ENCODE data around the gene GMEB2. TPM values are rescaled to one million over a fixed set of nuclear protein-coding genes. Genes with fewer than 3 reads are reported as not detected.

The GMEB2 gene
- total RNA-seq, 2 experiments from 2014 or later: 13.8 to 14.6 TPM

DNA sequence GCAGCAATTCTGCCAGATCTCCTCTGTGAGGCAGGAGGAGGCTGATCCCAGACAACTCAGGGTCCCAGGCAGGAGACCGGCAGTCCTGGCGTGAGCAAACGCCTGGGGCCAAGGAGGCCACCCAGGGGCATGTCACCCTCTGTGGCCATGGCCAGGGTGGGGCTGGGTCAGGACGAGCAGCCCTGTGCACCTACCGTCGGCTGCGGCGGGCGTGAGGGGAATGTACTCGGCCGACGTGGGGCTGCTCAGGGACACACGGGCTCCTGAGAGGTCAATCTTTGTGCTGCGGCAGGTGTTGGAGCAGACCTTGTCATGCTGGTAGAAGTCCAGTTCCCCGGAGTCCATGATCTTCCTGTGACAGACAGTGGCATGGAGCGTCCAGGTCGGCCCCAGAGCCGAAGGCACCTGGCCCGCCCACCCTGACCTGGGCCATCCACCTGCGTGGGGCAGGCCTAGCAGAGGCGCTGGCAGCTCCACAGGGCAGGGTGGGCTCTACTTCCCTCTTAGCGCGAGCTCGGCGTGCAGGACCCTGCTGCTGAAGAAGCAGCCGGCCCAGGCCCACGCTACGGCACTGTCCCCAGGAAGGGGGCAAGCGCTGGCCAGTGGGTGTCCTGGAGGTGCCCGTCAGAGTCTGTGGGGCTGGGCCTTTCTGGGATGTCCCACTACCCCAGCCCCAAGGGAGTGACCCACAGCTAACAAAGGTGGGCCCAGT, 31.3 kb downstream of the GMEB2 start:
- Mint-ChIP-seq H3K4me3 (no peak overlapping the region), H3K27ac (no peak overlapping the region), H3K36me3 (peaks cover 12% of the 10 kb centered on the region), H3K9me3 (no peaks in the 10 kb centered on the region), H3K27me3 (no peaks in the 10 kb centered on the region), H3K4me1 (no peaks in the 10 kb centered on the region)
- no peak for DNase-seq

DNA sequence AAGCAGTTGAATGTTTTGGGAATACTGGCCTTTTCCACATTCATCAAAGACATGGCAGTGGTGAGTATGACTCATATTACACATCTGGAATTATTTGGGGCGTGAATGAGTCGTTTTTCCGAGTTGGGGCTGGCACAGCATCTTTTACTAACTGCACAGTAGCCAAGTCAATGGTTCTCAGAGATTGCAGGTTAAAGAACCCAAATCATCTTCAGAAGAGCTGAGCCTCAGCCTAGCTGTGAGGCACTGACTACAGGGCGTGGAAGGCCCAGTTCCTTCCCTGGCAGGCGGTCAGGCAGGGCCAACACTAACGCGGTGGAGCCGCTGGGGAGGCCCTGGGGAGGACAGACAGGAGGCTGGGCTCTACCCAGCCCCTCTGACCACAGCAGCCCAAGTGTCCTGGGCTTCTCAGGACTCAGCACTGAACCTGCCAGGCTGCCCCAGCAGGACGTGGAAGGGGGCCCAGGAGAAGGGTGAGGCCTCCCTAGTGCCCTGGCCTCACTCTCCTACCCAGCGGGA, 32.8 kb downstream of the GMEB2 start:
- Mint-ChIP-seq H3K9me3 (no peaks in the 10 kb centered on the region), H3K4me3 (no peak overlapping the region), H3K4me1 (no peaks in the 10 kb centered on the region), H3K36me3 (peaks cover 8% of the 10 kb centered on the region), H3K27me3 (no peaks in the 10 kb centered on the region), H3K27ac (no peak overlapping the region)
- no peak for DNase-seq

GRCh38 chr20:63592661-63593060, 34.2 kb downstream of the GMEB2 start:
- DNase-seq: no peak
- Mint-ChIP-seq H3K4me1 (peaks cover 6% of the 10 kb centered on the region), H3K9me3 (no peaks in the 10 kb centered on the region), H3K27me3 (no peaks in the 10 kb centered on the region), H3K4me3 (no peak overlapping the region), H3K27ac (no peak overlapping the region), H3K36me3 (peaks cover 10% of the 10 kb centered on the region)

DNA sequence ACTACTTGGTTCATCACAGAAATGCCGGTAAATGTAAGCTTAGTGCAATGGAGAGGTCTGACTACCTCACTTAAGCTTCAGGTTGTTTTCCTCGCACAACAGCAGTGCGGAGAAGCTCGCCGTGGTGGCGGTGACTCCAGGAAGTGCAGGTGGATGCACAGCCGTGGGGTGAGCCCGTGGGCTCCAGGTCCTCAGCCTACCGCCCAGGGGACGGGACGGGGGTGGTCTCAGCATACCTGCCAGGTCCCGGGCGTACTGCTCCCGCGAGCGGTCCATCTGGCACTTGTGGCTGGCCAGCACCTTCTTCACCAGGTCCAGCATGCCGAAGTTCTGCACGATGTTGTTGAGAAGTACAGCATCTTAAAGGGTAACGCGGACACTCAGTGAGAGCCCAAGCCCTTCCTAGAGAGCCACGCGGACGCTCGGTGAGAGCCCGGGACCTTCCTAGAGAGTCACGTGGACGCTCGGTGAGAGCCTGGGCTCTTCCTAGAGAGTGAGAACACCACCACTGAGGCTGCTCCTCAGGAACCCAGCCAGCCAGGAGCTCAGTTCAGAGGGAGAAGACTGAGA, 35.0 kb downstream of the GMEB2 start:
- peaks cover 8% of the 10 kb centered on the region for H3K4me1 Mint-ChIP-seq
- peaks cover 10% of the 10 kb centered on the region for H3K36me3 Mint-ChIP-seq
- H3K4me3 Mint-ChIP-seq: no peak overlapping the region
- no peak overlapping the region for H3K27ac Mint-ChIP-seq
- H3K27me3 Mint-ChIP-seq: no peaks in the 10 kb centered on the region
- H3K9me3 Mint-ChIP-seq: no peaks in the 10 kb centered on the region
- no peak for DNase-seq

GRCh38 chr20:63591147-63591533, 35.8 kb downstream of the GMEB2 start:
- H3K36me3 Mint-ChIP-seq: peaks cover 10% of the 10 kb centered on the region
- no peak for DNase-seq
- H3K9me3 Mint-ChIP-seq: no peaks in the 10 kb centered on the region
- no peak overlapping the region for H3K4me3 Mint-ChIP-seq
- no peaks in the 10 kb centered on the region for H3K27me3 Mint-ChIP-seq
- H3K27ac Mint-ChIP-seq: no peak overlapping the region
- H3K4me1 Mint-ChIP-seq: peaks cover 8% of the 10 kb centered on the region

GRCh38 chr20:63590218-63591146, 36.4 kb downstream of the GMEB2 start:
- Mint-ChIP-seq H3K36me3 (peaks cover 10% of the 10 kb centered on the region), H3K27ac (no peak overlapping the region), H3K4me1 (peaks cover 8% of the 10 kb centered on the region), H3K27me3 (no peaks in the 10 kb centered on the region), H3K9me3 (no peaks in the 10 kb centered on the region), H3K4me3 (no peak overlapping the region)
- DNase-seq: no peak

GRCh38 chr20:63589261-63590217, 37.4 kb downstream of the GMEB2 start:
- H3K4me1 Mint-ChIP-seq: peaks cover 8% of the 10 kb centered on the region
- H3K4me3 Mint-ChIP-seq: no peak overlapping the region
- no peak overlapping the region for H3K27ac Mint-ChIP-seq
- no peaks in the 10 kb centered on the region for H3K27me3 Mint-ChIP-seq
- H3K36me3 Mint-ChIP-seq: peaks cover 10% of the 10 kb centered on the region
- H3K9me3 Mint-ChIP-seq: no peaks in the 10 kb centered on the region
- no peak for DNase-seq

GRCh38 chr20:63588641-63589041, 38.3 kb downstream of the GMEB2 start:
- Mint-ChIP-seq H3K4me3 (no peak overlapping the region), H3K36me3 (peaks cover 10% of the 10 kb centered on the region), H3K4me1 (peaks cover 8% of the 10 kb centered on the region), H3K27me3 (no peaks in the 10 kb centered on the region), H3K9me3 (no peaks in the 10 kb centered on the region), H3K27ac (no peak overlapping the region)
- no peak for DNase-seq

- no peaks in the 10 kb centered on the region for H3K9me3 Mint-ChIP-seq
- H3K27me3 Mint-ChIP-seq: no peaks in the 10 kb centered on the region
- H3K4me3 Mint-ChIP-seq: no peak overlapping the region
- peaks cover 8% of the 10 kb centered on the region for H3K4me1 Mint-ChIP-seq
- no peak overlapping the region for H3K27ac Mint-ChIP-seq
- H3K36me3 Mint-ChIP-seq: peaks cover 5% of the 10 kb centered on the region
- no peak for DNase-seq
Measured at GRCh38 chr20:63587776-63588591, 38.9 kb downstream of the GMEB2 start.

GRCh38 chr20:63587256-63587655, 39.6 kb downstream of the GMEB2 start:
- Mint-ChIP-seq H3K4me3 (no peak overlapping the region), H3K27ac (no peak overlapping the region), H3K36me3 (peaks cover 4% of the 10 kb centered on the region), H3K27me3 (no peaks in the 10 kb centered on the region), H3K9me3 (no peaks in the 10 kb centered on the region), H3K4me1 (peaks cover 8% of the 10 kb centered on the region)
- no peak for DNase-seq

DNA sequence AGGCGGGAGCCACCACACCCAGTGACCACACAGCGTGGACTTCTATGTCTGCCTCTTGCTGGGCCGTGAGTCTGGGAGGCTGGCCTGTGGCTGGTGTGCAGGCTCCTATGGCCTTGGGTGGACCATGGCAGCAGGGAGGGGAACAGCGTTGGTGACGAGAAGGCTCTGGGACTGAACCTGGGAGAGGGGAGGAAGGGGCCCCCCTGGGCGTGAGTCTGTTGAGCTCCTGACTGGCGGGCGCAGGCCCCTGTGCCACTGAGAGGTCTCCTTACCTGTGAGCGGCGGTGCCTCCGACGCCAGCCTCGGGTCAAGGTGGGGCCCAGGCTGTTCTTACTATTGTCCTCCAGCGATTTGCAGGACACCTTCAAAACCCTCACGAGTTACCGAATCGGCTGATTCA, 40.1 kb downstream of the GMEB2 start:
- Mint-ChIP-seq H3K27ac (no peak overlapping the region), H3K36me3 (peaks cover 2% of the 10 kb centered on the region), H3K9me3 (no peaks in the 10 kb centered on the region), H3K27me3 (no peaks in the 10 kb centered on the region), H3K4me1 (peaks cover 8% of the 10 kb centered on the region), H3K4me3 (no peak overlapping the region)
- DNase-seq: no peak

DNA sequence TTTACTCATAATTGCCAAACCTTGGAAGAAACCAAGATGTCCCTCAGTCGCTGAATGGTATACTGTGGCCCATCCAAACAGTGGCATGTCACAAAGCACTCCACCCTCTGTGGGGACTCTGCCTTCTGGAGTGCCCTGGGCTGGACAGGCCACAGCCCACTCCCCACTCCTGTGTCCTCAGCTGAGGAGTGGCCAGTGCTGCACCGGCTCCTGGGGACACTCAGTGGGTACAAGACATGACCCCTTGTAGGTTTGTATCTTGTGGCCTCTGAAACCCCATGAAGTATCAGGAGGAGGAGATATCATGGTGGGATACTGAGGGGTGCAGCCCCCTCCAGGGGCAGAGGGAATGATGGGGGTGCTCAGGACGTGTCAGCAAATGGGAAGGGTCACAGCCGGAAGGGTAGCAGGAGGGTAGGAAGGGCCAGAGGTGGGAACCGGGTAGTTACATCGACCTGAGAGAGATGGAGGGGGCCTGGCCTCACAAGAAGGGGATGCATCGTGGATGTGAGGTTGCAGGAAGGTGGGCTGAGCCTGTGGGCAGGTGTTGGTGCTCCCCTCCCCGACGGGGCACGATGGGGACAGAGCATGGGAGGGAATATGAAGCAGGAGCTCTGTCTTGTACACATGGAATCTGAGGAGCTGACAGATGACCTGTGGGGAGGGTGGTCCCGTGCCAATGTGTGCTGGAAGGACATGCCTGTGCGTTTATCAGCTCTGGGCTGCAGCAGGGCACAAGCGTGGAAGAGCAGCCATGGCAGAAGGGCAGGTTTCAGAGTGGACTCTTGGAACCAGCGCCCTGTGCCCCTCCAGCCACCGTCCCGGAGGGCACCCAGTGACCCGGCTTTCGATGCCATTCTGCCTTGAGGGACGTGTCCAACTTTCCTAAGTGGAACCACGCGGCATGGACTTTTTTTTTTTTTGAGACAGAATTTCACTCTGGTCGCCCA, 41.0 kb downstream of the GMEB2 start:
- no peak overlapping the region for H3K27ac Mint-ChIP-seq
- H3K36me3 Mint-ChIP-seq: peaks cover 2% of the 10 kb centered on the region
- no peaks in the 10 kb centered on the region for H3K27me3 Mint-ChIP-seq
- DNase-seq: no peak
- H3K9me3 Mint-ChIP-seq: no peaks in the 10 kb centered on the region
- peaks cover 9% of the 10 kb centered on the region for H3K4me1 Mint-ChIP-seq
- H3K4me3 Mint-ChIP-seq: no peak overlapping the region
